HG02763 (cell line): ENCODE measurements around the gene STX11.

Experiments used
- ATAC-seq: cut with Tn5 transposase; IDR thresholded peaks from one replicate; pipeline ENCODE4 v1.9.1; 2021; ENCODE audit warnings: mild to moderate bottlenecking, moderate library complexity; ENCODE audit not compliant: unreplicated experiment

STX11 gene

DNA sequence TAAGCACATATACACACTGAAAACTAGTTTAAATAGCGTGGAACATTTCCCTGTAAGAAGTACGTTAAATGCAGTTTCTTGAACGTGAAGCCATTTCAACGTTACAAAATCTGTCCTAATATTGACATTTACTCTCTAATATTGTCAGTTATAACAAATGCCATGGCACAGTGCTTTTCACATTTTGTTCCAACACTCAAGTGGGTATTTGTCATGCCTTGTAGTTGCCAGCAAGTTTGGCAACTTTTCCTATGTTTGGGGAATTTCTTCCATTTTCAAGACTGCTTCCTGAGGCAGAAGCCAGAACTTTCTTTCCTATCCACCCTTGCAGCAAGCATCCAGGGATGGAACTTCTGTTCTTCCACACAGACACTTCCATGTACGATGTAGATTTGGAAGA lies 63.0 kb downstream of the STX11 start:
- no peak for ATAC-seq

DNA sequence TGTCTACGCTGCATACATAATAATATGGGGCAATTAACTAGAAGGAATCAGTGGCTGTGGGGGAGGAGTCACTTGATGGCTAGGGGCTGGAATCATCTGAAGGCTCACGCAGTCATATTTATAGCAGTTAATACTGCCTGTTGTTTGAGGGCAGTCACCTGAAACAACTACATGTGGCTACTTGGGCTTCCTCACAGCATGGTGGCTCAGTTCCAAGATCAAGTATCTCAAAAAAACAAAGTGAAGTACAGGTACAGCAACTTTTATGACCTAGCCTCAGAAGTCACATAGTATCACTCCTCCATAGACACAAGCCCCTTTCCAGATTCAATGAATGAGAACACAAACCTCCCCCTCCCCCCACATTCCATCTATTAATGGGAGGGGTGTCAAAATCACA lies 63.7 kb downstream of the STX11 start:
- no peak for ATAC-seq

DNA sequence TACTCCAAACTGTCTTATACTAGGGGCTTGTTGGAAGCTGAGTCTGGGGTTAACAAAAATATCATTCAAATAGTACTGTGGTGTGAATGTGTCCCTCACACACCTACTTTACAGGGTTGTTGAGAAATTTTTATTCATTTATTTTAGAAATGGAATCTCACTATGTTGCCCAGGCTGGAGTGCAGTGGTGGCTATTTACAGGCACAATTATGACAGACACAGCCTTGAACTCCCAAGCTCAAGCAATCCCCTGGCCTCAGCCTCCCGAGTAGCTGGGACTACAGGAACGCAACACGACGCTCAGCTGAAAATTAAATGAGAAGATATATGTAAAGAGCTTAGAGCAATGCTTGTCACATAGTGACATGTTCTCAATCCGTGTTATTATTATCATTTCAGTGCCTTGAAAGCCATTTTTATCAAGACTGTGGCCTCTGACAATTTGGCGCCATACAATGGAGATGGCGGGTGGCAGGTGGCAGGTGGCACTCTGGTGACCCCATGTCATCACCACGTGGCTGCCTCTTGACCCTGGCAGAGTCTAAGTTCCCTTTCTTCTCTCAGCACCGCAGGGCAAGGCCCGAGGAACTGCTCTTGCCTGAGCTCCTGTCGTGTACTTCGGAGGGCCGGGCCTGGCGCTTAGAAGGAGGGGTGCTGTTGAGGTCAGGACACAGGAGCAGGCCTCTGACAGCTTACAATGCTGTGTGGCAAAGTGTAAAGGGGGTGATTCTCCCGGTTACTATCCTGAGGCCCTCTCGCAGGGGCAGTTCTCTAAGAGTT lies 64.5 kb downstream of the STX11 start:
- no peak for ATAC-seq

DNA sequence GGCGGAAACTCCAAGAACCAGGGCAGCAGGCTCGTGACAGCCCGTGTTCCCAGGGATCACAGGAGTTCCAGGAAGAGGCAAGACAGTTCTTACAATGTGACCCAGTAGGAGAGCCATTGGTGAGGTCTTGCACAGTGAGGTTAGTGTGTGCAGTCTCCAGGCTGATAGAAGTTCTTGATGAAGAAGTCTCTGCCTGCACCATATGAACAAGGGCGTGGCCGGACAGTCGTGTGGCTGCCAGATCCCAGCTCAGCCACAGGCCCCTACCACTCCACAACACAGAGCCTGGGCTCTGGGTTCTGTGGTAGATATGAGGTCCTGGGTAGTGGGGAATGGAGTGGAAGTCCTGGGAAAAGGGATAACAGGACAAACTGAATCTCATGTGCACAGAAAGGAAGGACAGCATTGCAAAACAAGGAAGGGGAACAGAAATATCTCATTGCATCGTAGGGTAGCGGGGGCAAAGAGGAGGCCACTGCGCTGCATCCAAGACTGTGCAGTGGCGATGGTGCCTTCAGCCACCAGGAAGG lies 65.2 kb downstream of the STX11 start:
- no peak for ATAC-seq

DNA sequence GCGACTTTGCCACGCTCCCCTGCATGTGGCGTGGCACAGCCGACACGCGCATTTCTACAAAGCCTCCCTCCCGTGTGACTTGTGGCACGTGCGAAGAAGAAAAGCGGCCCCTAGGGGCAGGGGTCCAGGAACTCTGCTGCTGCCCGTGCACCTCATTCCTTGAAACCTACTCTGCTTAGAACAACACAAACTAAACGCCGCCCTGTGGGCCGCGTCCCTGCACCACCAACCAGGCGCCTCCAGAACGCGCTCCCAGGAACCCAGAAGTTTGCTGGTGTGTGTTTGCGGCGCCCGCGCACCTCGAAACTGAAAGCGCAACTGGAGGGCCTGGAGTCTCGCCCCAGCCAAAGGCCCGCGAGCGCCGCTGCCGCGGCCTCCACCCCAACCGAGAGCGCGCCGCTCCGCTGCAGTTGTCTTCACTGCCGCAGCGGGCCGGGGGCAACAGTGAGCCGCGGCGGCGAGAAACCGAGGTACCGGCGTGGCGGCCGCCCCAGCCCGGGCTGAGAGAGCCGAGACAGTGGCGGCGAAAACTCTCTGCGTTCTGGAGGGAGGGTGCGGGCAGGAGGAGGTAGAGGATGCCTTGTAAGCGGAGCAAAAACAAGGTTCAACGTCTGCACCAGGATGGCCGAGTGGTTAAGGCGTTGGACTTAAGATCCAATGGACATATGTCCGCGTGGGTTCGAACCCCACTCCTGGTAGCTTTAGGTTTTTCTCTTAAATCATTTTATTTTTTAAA lies 65.8 kb downstream of the STX11 start:
- ATAC-seq = peak; percentile 92

DNA sequence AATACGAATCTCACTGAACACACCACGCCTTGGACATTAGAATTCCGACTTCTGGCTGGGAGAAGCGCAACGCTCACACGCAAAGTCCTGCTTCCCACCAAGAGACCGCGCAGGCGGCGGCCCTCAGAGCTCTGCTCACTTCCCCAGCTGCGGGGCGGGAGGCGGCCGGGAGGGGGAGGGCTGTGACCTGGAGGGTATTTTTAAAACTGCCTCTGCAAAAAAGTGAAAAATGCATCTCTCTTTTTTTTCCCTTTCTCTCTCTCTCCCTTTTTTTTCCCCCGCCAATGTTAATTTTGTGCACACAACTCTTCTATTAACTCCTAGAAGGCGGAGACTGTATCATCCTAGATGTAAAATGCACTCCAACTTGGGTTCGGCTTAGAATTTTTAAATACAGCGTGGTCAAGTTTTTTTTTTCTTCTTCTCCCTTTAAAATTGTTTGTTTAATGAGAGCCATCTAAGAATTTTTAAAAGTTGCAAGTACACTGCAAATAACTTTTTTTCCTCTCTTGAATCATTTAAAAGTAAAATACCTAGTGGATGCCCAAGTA lies 66.4 kb downstream of the STX11 start:
- ATAC-seq = peak; percentile 42

DNA sequence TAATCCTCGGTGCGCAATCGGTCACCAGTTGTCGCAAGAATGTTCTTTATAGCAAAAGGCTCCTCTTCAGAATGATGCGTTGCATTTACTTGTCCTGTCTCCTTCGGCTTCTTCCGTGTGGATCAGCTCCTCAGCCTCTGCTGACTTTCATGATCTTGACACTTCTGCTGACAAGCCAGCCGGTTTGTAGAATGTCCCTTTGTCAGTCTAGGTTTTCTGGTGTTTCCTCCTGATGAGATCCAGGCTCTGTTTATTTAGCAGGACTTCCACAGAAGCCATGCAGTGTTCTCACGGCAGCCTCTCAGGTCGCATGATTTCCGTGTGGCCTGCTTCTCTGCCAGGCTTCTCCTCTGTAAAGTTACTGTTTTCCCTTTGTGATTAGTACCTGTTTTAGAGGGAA lies 66.9 kb downstream of the STX11 start:
- no peak for ATAC-seq

DNA sequence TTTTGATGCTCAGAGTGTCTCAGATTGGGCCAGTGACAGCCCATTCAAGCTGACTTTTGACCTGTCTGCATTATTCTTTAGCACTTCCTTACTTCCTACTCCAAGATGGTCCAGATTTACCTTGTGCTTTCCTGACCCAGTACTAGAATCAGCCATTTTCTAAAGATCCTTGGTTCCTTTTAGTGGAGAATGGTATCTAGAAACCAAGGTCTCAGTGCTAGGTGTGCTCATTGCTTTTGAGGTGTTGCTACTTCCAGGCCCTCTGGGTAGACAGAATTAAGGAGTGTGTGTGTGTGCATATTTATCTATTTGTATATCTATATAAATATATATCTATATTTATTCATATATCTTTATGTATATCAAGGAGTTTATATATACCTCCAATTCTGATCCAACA lies 67.5 kb downstream of the STX11 start:
- ATAC-seq = no peak

DNA sequence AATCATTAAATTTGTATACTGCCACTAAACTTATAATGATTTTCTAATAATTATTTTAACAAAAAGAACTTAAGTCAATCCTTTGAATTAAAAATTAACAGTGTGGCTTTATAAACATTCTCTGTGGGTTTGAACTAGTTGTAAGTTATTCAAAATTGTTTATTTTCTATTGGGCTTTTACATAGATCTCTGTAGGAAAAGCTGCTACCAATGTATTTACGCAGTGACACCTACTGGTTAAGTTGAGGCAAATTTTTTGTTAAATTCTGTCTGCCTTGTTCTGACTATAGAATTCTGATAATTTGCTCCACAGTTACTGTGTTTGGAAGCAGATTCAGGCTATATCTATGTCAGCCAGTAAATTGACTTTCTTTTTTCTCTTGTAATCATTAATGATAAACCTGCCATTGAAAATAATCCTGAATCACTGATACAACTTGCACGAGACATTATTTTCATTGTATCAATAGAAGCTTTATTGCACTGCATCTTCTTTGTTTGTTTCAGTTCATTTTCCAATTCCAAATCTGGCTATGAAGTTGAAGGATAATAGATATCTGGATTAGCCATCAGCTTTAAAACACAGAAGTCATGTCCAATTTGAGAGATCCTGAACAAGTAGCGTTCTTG lies 68.9 kb downstream of the STX11 start:
- ATAC-seq = no peak

DNA sequence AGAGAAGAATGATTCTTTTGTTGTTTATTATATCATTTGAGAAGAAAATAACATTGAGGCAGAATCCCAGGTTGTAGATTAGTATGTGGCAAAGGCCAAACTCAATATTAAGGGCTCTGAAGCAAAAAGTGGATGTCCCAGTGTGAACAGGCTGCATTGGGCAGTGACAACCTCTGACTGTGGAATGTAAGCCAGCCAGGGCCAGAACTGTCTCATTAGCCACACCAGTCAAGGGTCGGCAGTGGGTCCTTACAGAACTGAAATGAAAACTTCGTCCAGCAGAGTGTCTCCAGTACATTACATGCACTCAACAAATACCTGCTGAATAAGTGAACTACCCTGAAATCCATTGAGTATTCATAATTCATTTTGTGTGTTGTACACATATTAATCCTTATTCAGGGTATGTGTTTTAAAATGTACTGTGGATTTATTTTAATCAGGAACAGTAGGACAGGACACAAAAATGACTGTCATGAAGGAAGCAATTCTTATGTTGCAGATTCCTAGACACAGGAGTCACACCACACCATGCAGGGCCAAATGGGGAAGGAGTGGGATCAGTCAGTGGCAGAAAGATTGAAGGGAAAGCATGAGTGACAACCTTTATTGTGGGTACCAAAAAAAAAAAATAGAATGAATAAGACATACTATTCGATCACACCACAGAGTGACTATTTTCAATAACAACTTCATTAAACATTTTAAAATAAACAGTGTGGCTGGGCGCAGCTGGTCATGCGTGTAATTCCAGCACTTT lies 69.9 kb downstream of the STX11 start:
- no peak for ATAC-seq

DNA sequence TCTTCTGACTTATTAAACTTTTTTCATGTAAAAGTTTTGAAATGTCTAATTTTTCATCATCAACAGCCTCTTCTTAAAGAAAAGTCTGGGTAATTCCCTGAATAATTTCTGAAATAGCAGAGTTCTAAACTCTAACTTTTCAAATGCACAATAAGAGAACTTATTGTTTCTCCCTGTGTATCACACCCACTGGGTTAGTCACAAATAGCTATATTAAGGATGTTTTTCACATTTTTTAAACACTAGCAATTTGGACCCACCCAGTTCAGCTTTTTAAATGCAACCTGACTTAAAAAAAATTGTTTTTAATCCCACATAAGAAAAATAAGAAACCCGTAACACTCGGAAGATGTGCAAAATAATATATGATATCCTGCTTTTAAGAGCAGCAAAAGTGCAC lies 73.4 kb downstream of the STX11 start:
- ATAC-seq = no peak

DNA sequence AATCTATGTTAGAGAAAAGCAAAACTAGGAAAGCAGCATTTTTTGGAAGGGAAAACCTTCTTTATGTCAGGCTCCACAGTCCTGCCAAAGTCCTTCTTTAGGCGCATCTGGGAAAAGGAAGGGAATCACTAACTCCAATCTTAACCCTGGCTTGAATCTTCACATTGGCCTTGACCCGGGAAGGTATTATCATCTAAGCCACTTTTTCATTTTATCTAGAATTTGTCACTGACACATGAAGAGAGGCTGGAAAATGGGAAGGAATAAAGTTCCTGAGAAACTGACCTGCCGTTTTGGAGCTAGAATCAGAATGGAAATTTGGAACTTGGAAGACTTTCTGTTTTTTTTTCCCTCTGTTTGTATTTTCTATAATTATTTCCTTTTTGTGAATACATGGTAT lies 81.4 kb downstream of the STX11 start:
- ATAC-seq = no peak

DNA sequence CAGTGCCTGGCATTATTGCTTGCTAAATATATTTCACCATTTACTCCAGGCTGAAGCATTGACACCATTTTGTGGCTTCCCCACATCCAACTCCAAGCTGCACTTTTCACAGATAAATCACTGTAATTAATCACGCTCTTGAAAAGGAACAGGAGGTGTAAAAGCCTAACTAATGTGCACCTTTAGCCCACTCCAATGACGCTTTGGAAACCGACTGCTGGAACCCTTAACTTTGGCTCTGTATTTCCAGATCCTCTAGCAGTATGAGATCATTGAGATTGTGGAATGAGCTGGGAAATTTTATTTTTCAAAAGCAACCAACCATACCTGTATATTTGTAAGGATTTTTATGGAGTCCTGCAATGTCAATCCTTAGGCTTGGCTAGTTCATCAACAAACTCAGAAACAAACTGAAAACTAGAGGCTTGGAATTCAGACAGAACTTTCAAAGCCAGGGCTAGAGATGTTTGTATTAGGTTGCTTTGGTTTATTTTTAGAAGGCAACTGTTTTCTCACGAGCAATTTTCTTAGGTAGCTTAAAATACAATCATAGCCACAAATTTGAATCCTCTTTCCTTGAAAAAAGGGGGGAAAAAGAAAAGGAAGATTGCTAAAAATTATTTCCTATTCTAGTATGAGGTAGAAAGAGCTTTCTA lies 82.0 kb downstream of the STX11 start:
- no peak for ATAC-seq

DNA sequence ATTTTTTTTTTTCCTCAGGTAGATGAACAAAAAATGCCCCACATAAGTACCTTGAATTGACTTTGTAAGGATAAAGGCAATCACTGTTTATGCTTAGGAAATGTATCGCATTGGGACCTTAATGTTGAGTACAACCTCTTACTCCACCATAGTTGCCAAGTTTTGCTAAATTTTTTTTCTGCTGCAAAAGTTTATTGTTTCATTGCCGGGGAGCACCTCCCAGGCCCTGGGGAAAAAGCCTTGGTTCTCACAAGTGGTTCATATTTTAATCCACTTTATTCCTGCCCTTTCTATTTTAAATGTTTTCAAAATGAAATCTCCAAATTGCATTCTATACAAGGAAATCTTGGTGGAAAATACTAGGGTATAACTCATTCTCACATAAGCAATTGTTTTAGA lies 82.5 kb downstream of the STX11 start:
- ATAC-seq = no peak

DNA sequence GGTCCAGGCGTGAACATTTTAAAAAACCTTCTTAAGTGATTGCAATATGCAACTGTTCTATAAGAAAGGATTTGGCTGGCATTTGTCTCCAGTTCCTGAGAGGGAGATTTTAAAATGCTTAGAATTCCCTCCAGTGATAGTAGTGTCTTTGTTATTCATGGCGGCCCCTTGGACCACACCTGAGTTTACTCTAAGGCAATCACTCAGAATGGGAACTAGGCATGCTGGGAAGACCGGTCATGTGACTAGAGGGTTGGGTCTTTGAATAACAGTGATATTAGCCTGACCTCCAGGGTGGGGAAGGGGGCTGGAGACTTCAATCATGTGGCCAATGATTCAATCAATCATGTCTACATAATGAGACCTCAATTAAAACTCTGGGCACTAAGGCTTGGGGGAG lies 84.1 kb downstream of the STX11 start:
- no peak for ATAC-seq

DNA sequence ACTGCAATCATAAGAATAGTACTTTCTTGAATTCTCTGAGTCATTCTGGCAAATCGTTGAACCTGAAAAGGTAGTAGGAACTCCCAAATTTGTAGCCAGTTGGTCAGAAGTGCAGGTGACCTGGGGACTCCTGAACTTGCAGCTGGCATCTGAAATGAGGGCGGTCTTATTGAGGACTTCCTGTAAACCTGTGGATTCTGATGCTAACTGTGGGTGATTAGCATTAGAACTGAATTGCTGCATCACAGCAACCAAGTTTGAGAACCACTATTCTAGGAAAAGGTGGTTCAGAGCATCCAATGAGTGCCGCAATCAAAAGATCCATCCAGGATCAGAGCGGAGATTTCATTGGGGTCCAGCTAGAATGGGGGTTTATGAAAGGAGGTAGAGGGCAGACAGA lies 84.6 kb downstream of the STX11 start:
- no peak for ATAC-seq
